Activated CD4-positive, alpha-beta memory T cell treated with anti-CD3 and anti-CD28 coated beads, Interleukin-2, amount 10 ng/mL, durations not matched to agents 7 days and 5 days (primary cell): ENCODE results near the gene MYMK. TPM values are rescaled to one million over a fixed set of nuclear protein-coding genes. Genes with fewer than 3 reads are reported as not detected.

ENCODE experiments used
- CTCF ChIA-PET: fragments of 350-600 bp; sonication (Branson Sonifier 250); formaldehyde crosslinking; loops from one replicate; lab custom pipeline; 2021; ENCODE audit warnings: antibody characterized with exemption, inconsistent platforms; lab: Charles Lee
- POLR2A ChIA-PET: fragments of 350-600 bp; sonication (Branson Sonifier 250); formaldehyde crosslinking; loops from one replicate; lab custom pipeline; 2021; ENCODE audit warnings: antibody characterized with exemption; lab: Charles Lee
- DNase-seq: peaks from one replicate; pipeline ENCODE4 v3.0.0-alpha.2; 2020
- H3K27ac Mint-ChIP-seq: one replicate; pipeline ENCODE4 v1.8.0; 2021; ENCODE audit warnings: mild to moderate bottlenecking, mixed read lengths
- H3K27me3 Mint-ChIP-seq: one replicate; pipeline ENCODE4 v1.8.0; 2021; ENCODE audit warnings: mixed read lengths
- H3K36me3 Mint-ChIP-seq: one replicate; pipeline ENCODE4 v1.8.0; 2021; ENCODE audit warnings: low read depth, mixed read lengths
- H3K4me1 Mint-ChIP-seq: one replicate; pipeline ENCODE4 v1.8.0; 2021; ENCODE audit warnings: mixed read lengths
- H3K4me3 Mint-ChIP-seq: one replicate; pipeline ENCODE4 v1.8.0; 2021; ENCODE audit warnings: mild to moderate bottlenecking, mixed read lengths
- H3K9me3 Mint-ChIP-seq: one replicate; pipeline ENCODE4 v1.8.0; 2021; ENCODE audit warnings: mixed read lengths
- total RNA-seq, 2 experiments: library from RNA; stranded (reverse); gene quantifications; one replicate each; pipeline ENCODE4 v1.2.3, GENCODE V29; 2021

MYMK gene
- total RNA-seq, 2 experiments from 2014 or later, result not detected

GRCh38 chr9:133477461-133477860 is 47.3 kb downstream of the MYMK start:
- CTCF ChIA-PET, result interaction anchor here (1.0 kb wide), 1 partner anchor 291 kb away, joined by 3 read pairs; no protein-coding TSS in a partner anchor
- Mint-ChIP-seq H3K9me3 (no peaks in the 10 kb centered on the region), H3K36me3 (no peaks in the 10 kb centered on the region), H3K4me1 (peaks cover 13% of the 10 kb centered on the region), H3K4me3 (no peak overlapping the region), H3K27me3 (peaks cover 6% of the 10 kb centered on the region), H3K27ac (no peak overlapping the region)
- DNase-seq, result no peak
- POLR2A ChIA-PET, result interaction anchor here (3.0 kb wide), 1 partner anchor 106 kb away, joined by 6 read pairs; no protein-coding TSS in a partner anchor

DNA sequence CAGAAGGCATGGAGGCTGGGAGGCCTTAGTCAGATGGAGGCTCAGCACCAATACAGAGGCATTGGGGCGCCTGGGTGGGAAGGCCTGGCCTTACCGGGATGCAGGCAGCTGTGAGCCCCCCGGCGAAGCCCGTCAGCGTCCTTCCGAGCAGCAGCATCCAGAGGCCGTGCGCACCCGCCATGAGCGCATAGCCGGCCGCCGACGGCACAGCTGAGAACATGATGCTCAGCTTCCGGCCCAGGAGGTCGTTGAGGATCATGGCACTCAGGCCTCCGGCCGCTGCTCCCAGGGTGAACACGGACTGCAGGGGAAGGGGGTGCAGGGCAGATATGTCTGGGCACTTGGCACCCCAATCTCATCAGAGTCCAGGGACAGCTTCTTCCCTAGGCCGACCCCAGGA is 47.8 kb downstream of the MYMK start:
- H3K4me1 Mint-ChIP-seq, result peaks cover 13% of the 10 kb centered on the region
- peaks cover 2% of the 10 kb centered on the region for H3K27me3 Mint-ChIP-seq
- H3K4me3 Mint-ChIP-seq, result no peak overlapping the region
- no peaks in the 10 kb centered on the region for H3K36me3 Mint-ChIP-seq
- H3K9me3 Mint-ChIP-seq, result no peaks in the 10 kb centered on the region
- no peak overlapping the region for H3K27ac Mint-ChIP-seq
- POLR2A ChIA-PET, result interaction anchor here (3.0 kb wide), 1 partner anchor 106 kb away, joined by 6 read pairs; no protein-coding TSS in a partner anchor
- CTCF ChIA-PET, result interaction anchor here (1.0 kb wide), 1 partner anchor 290 kb away, joined by 3 read pairs; no protein-coding TSS in a partner anchor
- DNase-seq, result no peak

GRCh38 chr9:133476036-133476931 is 48.5 kb downstream of the MYMK start:
- DNase-seq, result no peak
- no peak overlapping the region for H3K27ac Mint-ChIP-seq
- CTCF ChIA-PET, result interaction anchor here (1.0 kb wide), 1 partner anchor 289 kb away, joined by 3 read pairs; no protein-coding TSS in a partner anchor
- H3K4me3 Mint-ChIP-seq, result no peak overlapping the region
- H3K4me1 Mint-ChIP-seq, result peaks cover 13% of the 10 kb centered on the region
- no peaks in the 10 kb centered on the region for H3K9me3 Mint-ChIP-seq
- POLR2A ChIA-PET, result interaction anchor here (1.8 kb wide), 1 partner anchor 17 kb away, joined by 5 read pairs; the partner anchor contains the start of gene CACFD1
- no peaks in the 10 kb centered on the region for H3K27me3 Mint-ChIP-seq
- no peaks in the 10 kb centered on the region for H3K36me3 Mint-ChIP-seq

GRCh38 chr9:133475292-133476012 is 49.3 kb downstream of the MYMK start:
- H3K9me3 Mint-ChIP-seq, result no peaks in the 10 kb centered on the region
- H3K4me1 Mint-ChIP-seq, result peaks cover 13% of the 10 kb centered on the region
- POLR2A ChIA-PET, result interaction anchor here (1.8 kb wide), 1 partner anchor 16 kb away, joined by 5 read pairs; the partner anchor contains the start of gene CACFD1
- H3K4me3 Mint-ChIP-seq, result no peak overlapping the region
- H3K27ac Mint-ChIP-seq, result no peak overlapping the region
- no peak for DNase-seq
- H3K36me3 Mint-ChIP-seq, result no peaks in the 10 kb centered on the region
- CTCF ChIA-PET, result no interaction called here
- no peaks in the 10 kb centered on the region for H3K27me3 Mint-ChIP-seq

GRCh38 chr9:133474853-133475252 is 49.9 kb downstream of the MYMK start:
- no peak overlapping the region for H3K27ac Mint-ChIP-seq
- no peaks in the 10 kb centered on the region for H3K27me3 Mint-ChIP-seq
- H3K4me1 Mint-ChIP-seq, result peaks cover 12% of the 10 kb centered on the region
- ChIA-PET POLR2A (interaction anchor here (0.8 to 1.8 kb wide), 2 partner anchors 15 to 127 kb away, joined by 3 to 5 read pairs; partner anchors contain the start of genes CACFD1, MED22 and RPL7A), CTCF (no interaction called here)
- H3K36me3 Mint-ChIP-seq, result no peaks in the 10 kb centered on the region
- H3K9me3 Mint-ChIP-seq, result no peaks in the 10 kb centered on the region
- no peak overlapping the region for H3K4me3 Mint-ChIP-seq
- no peak for DNase-seq

- no peak overlapping the region for H3K4me3 Mint-ChIP-seq
- no peak overlapping the region for H3K27ac Mint-ChIP-seq
These were observed 50.5 kb downstream of the MYMK start for GRCh38 chr9:133474215-133474614.

DNA sequence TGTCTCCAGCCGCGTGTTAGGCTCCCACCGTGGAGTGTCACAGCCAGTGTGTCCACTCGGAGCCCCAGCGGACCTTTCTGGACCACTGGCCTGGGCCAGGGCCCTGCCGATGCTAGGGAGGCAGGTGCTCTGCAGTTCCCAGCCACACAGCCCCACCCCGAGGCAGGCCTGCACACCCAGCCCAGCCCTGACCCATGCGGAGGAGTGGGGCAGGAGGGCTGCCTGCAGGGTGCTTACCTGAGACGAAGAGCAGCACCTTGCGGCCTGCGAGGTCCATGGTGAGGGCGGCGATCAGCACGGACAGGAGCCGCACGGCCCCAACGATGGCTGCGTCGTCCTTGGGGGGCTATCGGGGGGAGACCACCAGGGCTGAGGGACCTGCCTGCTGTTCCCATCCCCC is 51.0 kb downstream of the MYMK start:
- no peaks in the 10 kb centered on the region for H3K9me3 Mint-ChIP-seq

More at GRCh38 chr9:133474215-133474614, 50.5 kb downstream of the MYMK start:
- H3K36me3 Mint-ChIP-seq, result no peaks in the 10 kb centered on the region
- peaks cover 5% of the 10 kb centered on the region for H3K4me1 Mint-ChIP-seq
- CTCF ChIA-PET, result interaction anchor here (1.0 kb wide), 1 partner anchor 73 kb away, joined by 3 read pairs; no protein-coding TSS in a partner anchor
- H3K27me3 Mint-ChIP-seq, result no peaks in the 10 kb centered on the region
- DNase-seq, result no peak
- H3K9me3 Mint-ChIP-seq, result no peaks in the 10 kb centered on the region
- POLR2A ChIA-PET, result interaction anchor here (0.8 to 1.8 kb wide), 2 partner anchors 14 to 126 kb away, joined by 3 to 5 read pairs; partner anchors contain the start of genes CACFD1, MED22 and RPL7A

GRCh38 chr9:133472753-133473378 is 51.9 kb downstream of the MYMK start:
- H3K9me3 Mint-ChIP-seq, result no peaks in the 10 kb centered on the region
- no peak overlapping the region for H3K27ac Mint-ChIP-seq
- no peak for DNase-seq
- H3K4me3 Mint-ChIP-seq, result no peak overlapping the region
- H3K36me3 Mint-ChIP-seq, result no peaks in the 10 kb centered on the region
- ChIA-PET CTCF (no interaction called here), POLR2A (no interaction called here)
- peaks cover 3% of the 10 kb centered on the region for H3K4me1 Mint-ChIP-seq
- no peaks in the 10 kb centered on the region for H3K27me3 Mint-ChIP-seq

More for the DNA sequence above, 51.0 kb downstream of the MYMK start:
- no peaks in the 10 kb centered on the region for H3K36me3 Mint-ChIP-seq
- H3K4me3 Mint-ChIP-seq, result no peak overlapping the region
- CTCF ChIA-PET, result interaction anchor here (1.0 kb wide), 1 partner anchor 73 kb away, joined by 3 read pairs; no protein-coding TSS in a partner anchor
- no peak overlapping the region for H3K27ac Mint-ChIP-seq
- no peak for DNase-seq
- H3K27me3 Mint-ChIP-seq, result no peaks in the 10 kb centered on the region
- POLR2A ChIA-PET, result no interaction called here
- H3K4me1 Mint-ChIP-seq, result peaks cover 5% of the 10 kb centered on the region

GRCh38 chr9:133472277-133472645 is 52.5 kb downstream of the MYMK start:
- no peaks in the 10 kb centered on the region for H3K36me3 Mint-ChIP-seq
- no peaks in the 10 kb centered on the region for H3K9me3 Mint-ChIP-seq
- DNase-seq, result no peak
- H3K4me3 Mint-ChIP-seq, result no peak overlapping the region
- ChIA-PET POLR2A (no interaction called here), CTCF (no interaction called here)
- peaks cover 3% of the 10 kb centered on the region for H3K4me1 Mint-ChIP-seq
- H3K27ac Mint-ChIP-seq, result no peak overlapping the region
- no peaks in the 10 kb centered on the region for H3K27me3 Mint-ChIP-seq

- Mint-ChIP-seq H3K9me3 (no peaks in the 10 kb centered on the region), H3K4me1 (peaks cover 3% of the 10 kb centered on the region), H3K4me3 (no peak overlapping the region), H3K36me3 (no peaks in the 10 kb centered on the region), H3K27me3 (no peaks in the 10 kb centered on the region), H3K27ac (no peak overlapping the region)
- CTCF ChIA-PET, result no interaction called here
- POLR2A ChIA-PET, result no interaction called here
- DNase-seq, result no peak
These were observed 53.0 kb downstream of the MYMK start for GRCh38 chr9:133471551-133472276.

- Mint-ChIP-seq H3K4me3 (no peak overlapping the region), H3K36me3 (no peaks in the 10 kb centered on the region), H3K4me1 (peaks cover 3% of the 10 kb centered on the region), H3K9me3 (no peaks in the 10 kb centered on the region), H3K27me3 (no peaks in the 10 kb centered on the region), H3K27ac (no peak overlapping the region)
- CTCF ChIA-PET, result no interaction called here
- POLR2A ChIA-PET, result no interaction called here
- no peak for DNase-seq
These were observed 53.8 kb downstream of the MYMK start for GRCh38 chr9:133470988-133471387.

- ChIA-PET POLR2A (no interaction called here), CTCF (no interaction called here)
- Mint-ChIP-seq H3K4me3 (no peak overlapping the region), H3K4me1 (peaks cover 3% of the 10 kb centered on the region), H3K9me3 (no peaks in the 10 kb centered on the region), H3K27me3 (no peaks in the 10 kb centered on the region), H3K27ac (no peak overlapping the region), H3K36me3 (no peaks in the 10 kb centered on the region)
- DNase-seq, result no peak
These were observed 54.3 kb downstream of the MYMK start for GRCh38 chr9:133470427-133470924.
